A172 (cell line): Measurements from ENCODE around the gene C14orf132. TPM values are rescaled to one million over a fixed set of nuclear protein-coding genes. Genes with fewer than 3 reads are reported as not detected.

Experiments used
- DNase-seq: peaks from one replicate; pipeline ENCODE4 v3.0.0-alpha.2; 2015; ENCODE audit warnings: low spot score
- total RNA-seq: library from RNA; depleted of rRNA; stranded (reverse); fragments of >200 nt; shearing (Covaris generic); gene quantifications from 2 replicates; pipeline ENCODE4 v1.2.3, GENCODE V29; 2014

The C14orf132 gene
- total RNA-seq, 1 experiment from 2014 or later: 9.5 TPM

GRCh38 chr14:96097752-96098151, 58.6 kb downstream of the C14orf132 start:
- no peak for DNase-seq

DNA sequence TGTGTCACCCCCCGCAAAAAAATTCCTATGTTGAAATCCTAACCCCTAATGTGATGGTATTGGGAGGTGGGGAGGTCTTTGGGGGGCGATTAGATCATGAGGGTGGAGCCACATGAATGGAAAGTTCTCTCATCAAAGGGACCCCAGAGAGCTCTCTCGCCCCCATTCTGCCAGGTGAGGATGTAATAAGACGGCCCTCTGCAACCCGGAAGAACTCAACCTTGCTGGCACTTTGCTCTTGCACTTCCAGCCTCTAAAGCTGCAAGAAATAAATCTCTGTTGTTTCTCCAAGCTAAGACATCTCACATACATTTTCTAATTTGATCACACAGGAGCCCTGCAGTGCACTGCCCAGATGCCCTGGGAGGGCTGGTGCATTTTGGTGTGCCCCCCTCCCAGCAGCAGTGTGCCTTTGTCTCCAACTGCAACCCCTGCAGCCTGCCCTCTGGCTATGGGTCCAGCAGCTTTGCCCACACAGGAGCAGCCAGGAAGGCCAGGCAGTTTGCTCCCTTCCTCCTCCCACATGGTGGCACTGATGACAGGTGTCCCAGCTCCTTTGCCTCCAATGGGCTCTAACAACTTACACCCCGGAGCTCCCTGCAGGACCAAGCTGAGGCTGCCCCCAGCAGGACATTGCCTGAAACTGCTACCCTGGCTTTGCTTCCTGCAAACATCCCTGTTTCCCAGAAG, 59.3 kb downstream of the C14orf132 start:
- peak; percentile 50 for DNase-seq

- DNase-seq: no peak
Observed at GRCh38 chr14:96098999-96099335, 59.8 kb downstream of the C14orf132 start.

- DNase-seq: peak; percentile 62
Observed at GRCh38 chr14:96100161-96101064, 61.3 kb downstream of the C14orf132 start.

- no peak for DNase-seq
Observed at GRCh38 chr14:96102081-96102856, 63.1 kb downstream of the C14orf132 start.

GRCh38 chr14:96103075-96103474, 63.9 kb downstream of the C14orf132 start:
- no peak for DNase-seq

DNA sequence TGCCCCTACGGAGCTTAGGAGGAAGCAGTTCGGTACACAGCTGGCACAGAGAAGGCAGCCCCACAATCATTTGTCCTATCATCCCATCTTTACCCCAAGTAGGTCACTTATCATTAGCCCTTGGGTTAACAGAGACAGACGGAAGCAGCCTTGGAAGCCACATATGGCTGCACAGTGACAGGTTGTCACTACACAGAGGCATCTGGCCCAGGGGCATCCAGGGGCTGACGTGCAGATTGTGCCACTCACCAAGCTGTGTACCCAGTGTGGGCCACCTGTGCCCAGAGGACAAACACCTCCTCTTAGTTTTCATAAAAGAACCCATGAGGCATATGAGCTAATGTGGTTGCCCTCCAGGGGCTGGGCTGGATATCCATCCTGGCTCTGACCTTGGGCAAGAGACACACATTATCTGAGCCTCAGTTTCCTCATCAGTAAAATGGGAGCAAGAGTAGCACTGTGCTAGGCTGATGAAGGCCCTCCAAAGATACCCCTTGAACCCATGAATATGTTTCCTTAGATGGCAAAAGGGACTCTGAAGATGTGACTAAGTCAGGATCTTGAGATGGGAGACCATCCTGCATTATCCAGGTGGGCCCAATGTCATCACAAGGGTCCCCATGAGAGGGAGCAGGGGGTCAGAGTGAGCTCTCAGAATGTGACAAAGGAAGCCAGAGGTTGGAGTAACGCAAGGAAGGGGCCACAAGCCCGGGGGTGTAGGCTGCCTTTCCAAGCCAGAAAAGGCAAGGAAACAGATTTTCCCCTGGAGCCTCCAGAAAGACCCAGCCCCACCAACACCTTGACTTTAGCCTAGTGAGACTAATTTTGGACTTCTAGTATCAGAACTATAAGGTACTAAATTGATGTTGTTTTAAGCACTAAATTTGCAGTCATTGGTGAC, 64.6 kb downstream of the C14orf132 start:
- no peak for DNase-seq

DNA sequence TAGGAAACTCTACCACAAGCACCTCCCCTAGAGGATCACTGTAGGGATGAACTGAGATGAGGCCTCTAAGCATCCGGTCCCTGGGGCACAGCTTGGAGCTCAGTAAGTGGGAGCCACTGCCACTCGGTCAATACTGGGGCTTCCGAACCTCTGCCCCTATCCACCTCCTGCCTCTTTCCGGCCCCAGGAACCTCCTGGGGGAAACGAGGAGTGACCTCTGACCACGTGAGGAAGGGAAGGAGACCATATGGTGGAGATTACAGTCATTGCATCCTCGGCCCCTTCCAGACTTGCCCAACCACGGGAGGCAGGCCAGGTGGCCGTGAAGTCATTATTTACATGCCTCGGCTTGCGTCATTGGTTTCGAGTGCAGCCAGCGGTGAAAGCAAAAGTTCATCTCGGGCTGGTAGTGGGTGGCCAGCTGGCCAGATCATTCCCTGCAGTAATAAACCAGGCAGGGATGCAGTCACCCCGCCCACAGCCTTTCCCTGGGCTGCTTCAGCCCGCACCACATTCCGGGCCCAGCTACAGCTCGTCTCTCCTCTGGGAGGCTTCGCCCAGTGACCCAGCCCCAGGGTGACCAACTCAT, 65.4 kb downstream of the C14orf132 start:
- DNase-seq: peak; percentile 82

GRCh38 chr14:96105089-96105925, 66.1 kb downstream of the C14orf132 start:
- no peak for DNase-seq

DNA sequence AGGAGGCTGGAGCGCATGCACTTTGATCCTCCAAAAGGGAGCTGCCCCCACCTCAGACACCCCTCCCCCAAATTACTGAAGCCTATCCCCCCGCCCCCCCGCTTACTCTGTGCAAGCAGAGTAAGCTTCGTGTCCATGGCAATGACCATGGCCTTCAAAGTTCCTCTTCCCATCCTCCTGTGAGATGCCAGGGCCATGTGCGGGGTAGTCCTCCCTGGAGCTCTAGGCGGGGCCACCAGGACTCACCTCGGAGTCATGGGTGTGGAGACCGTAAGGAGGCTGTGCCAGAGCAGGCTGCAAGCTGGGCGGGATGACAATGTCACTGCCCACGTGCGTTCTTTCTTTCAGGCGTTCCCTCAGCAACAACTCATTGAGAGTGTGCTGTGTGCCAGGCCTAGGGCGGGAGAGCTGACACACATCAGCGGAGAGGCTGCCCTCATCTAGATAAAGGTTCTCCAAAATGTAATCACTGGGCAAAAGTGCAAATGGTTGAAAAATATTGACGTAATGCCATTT, 66.8 kb downstream of the C14orf132 start:
- no peak for DNase-seq

DNA sequence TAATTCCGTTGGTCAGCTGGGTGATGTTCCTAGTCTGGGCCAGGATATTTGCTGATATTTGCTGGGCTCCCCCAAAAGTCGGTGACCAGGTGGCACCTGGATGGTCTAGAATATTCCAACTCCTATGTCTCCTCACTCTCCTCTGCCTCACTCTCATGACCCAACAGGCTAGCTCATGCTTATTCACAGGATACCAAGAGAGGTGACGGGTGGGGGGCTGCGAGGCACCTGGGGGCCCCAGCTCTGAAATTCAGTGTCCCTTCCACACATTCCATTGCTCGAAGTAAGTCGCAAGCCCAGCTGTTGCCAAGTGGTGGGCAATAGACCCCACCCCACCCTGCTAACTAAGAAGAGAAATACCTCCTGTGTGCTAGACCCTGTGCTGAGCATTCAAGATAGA, 67.7 kb downstream of the C14orf132 start:
- DNase-seq: no peak

DNA sequence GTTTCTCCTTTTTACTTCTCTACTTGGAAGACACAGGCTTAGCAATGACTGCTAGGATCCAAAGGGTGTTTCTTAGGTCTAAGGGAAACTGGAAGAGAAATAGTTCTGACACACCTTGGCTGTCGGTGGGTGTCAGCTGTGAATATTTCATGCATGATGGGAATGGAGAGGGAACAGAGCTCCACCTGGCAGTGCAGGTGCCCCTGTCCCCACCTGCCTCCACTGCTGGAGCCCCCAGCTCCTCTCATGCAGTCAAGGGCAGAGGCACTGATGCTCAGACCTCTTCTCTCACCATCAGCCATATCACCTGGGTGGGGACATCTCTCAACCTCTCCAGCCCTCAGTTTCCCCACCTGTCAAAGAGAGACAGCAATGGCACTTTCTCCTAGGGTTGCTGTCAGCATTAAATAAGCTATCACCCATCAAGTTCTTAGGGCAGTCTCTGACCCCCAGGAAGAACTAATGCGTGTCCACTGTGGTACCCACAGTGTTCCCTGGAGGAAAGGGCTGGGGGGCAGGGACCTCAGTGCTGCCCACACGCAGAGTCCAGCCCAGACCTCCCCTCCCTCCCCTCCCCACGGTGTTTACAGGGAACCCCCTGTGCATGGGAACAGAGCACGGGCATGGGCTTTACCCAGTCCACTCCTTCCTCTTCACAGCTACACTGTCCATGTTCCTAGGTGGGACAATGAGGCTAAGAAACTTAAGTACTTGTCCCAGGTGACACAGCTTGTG, 69.1 kb downstream of the C14orf132 start:
- no peak for DNase-seq

GRCh38 chr14:96108911-96109310, 69.7 kb downstream of the C14orf132 start:
- no peak for DNase-seq

DNA sequence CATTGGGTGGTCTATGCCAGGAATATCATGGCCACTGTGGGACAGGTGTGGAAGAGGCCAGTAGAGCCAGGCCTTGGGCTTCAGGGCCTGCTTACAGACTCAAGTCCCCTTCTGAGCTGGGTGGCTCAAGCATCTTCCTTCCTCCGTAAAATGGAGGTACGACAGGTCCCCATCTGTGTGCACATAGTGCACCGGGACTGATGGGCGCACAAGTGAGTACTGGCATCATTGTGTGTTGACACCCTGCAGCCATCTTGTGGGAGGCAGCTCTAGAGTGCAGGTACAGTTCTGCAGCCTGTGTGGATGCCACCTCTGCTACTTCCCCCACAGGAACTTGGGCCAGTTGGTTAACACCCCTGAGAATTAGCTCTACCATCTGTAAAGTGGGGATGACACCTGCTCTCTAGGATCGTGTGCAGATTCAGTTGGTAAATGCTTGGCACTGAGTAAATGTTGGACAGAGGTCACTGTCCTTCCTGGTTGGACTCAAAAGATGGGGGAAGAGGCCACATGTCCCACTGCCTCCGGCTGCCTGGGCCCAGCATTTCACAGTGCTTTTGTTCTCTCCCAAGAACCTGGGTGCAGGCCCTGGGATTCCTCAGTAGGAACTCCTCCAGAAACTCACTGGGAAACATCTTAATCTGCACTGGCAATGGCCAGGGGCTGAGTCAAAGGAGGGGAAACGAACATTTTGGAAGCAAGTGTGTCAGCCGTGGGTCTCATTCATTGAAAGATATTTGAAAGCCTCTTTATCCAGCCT, 70.6 kb downstream of the C14orf132 start:
- DNase-seq: no peak

DNA sequence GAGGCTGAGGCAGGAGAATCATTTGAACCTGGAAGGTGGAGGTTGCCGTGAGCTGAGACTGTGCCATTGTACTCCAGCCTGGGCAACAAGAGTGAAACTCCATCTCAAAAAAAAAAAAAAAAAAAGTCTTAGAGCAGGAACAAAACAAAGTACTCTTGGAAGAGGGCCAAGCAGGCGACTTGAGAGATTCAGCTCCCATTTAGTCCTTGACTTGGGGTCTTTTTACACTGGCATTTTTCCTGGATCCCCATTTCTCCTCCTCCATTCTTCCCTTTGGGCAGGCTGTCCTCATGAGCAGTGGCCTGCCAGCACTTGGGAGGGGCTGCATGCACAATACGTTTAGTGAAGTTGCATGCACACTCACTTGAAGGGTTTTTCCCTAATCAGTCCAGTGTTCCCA, 72.9 kb downstream of the C14orf132 start:
- no peak for DNase-seq

GRCh38 chr14:96114002-96114401, 74.8 kb downstream of the C14orf132 start:
- DNase-seq: no peak

GRCh38 chr14:96117101-96117897, 78.1 kb downstream of the C14orf132 start:
- no peak for DNase-seq
